SK-N-SH (cell line): Measurements from ENCODE around the gene ATG2B. TPM values are rescaled to one million over a fixed set of nuclear protein-coding genes. Genes with fewer than 3 reads are reported as not detected.

Source experiments
- CTCF ChIA-PET: fragments of 300-600, 350-600 bp; formaldehyde crosslinking; extraction: SDS; loops from one replicate; lab custom pipeline; 2021; lab: Yijun Ruan, JAX
- POLR2A ChIA-PET: fragments of 350-600 bp; sonication (Branson Sonifier 250); formaldehyde crosslinking; extraction: SDS; loops from one replicate; lab custom pipeline; 2020; ENCODE audit warnings: antibody characterized with exemption, inconsistent platforms; lab: Yijun Ruan, JAX
- DNase-seq: peaks from one replicate; pipeline ENCODE4 v3.0.0; 2012
- H2AFZ ChIP-seq: fragments of 200-600 bp; sonication (generic); 2 replicates; pipeline ENCODE4 v1.8.1; 2016; ENCODE audit warnings: antibody characterized with exemption, mild to moderate bottlenecking, low read depth
- H3F3A ChIP-seq: fragments of 200-600 bp; sonication (generic); replicated peaks from 2 replicates; pipeline ENCODE3; 2016; ENCODE audit warnings: antibody characterized with exemption, mild to moderate bottlenecking; ENCODE audit not compliant: insufficient read depth
- H3K27ac ChIP-seq, 2 experiments: fragments of 200-500 bp in 1 of 2; fragments of 200-600 bp in 1 of 2; sonication (Bioruptor generic) in 1 of 2; sonication (generic), shearing (Covaris generic) in 1 of 2; 2 replicates each; pipeline versions ENCODE4 v1.5.1 to v1.6.1; 2014 to 2016; ENCODE audit warnings: low read depth in 2 of 2, inconsistent platforms in 1 of 2, low read length in 1 of 2, mild to moderate bottlenecking in 1 of 2, mixed read lengths in 1 of 2
- H3K27me3 ChIP-seq: fragments of 200-600 bp; sonication (generic), shearing (Covaris generic); 2 replicates; pipeline ENCODE4 v1.6.1; 2016; ENCODE audit warnings: mixed run types; ENCODE audit not compliant: insufficient read depth
- H3K36me3 ChIP-seq, 2 experiments: fragments of 200-500 bp in 1 of 2; fragments of 200-600 bp in 1 of 2; sonication (Bioruptor generic) in 1 of 2; sonication (generic) in 1 of 2; replicated peaks in 1 of 2; 2 replicates each; pipeline versions ENCODE3 to v1.5.1; 2014 to 2016; ENCODE audit warnings: low read length in 1 of 2, mild to moderate bottlenecking in 1 of 2; ENCODE audit not compliant: insufficient read depth in 2 of 2, control insufficient read depth in 1 of 2
- H3K4me1 ChIP-seq, 2 experiments: fragments of 200-500 bp in 1 of 2; fragments of 200-600 bp in 1 of 2; sonication (Bioruptor generic) in 1 of 2; sonication (generic), shearing (Covaris generic) in 1 of 2; 2 replicates each; pipeline versions ENCODE4 v1.5.1 to v1.6.1; 2014 to 2016; ENCODE audit warnings: low read depth in 1 of 2, low read length in 1 of 2, mixed run types in 1 of 2; ENCODE audit not compliant: insufficient read depth in 2 of 2, control insufficient read depth in 1 of 2
- H3K4me2 ChIP-seq: fragments of 200-600 bp; sonication (generic), shearing (Covaris generic); 2 replicates; pipeline ENCODE4 v1.6.1; 2017; ENCODE audit warnings: mixed run types
- H3K4me3 ChIP-seq, 2 experiments: fragments of 200-500 bp in 1 of 2; fragments of 200-600 bp in 1 of 2; sonication (Bioruptor generic) in 1 of 2; sonication (generic), shearing (Covaris generic) in 1 of 2; 2 replicates each; pipeline versions ENCODE4 v1.5.1 to v1.8.1; 2014 to 2016; ENCODE audit warnings: low read depth in 2 of 2, inconsistent platforms in 1 of 2, low read length in 1 of 2, mild to moderate bottlenecking in 1 of 2, mixed read lengths in 1 of 2, moderate library complexity in 1 of 2
- H3K79me2 ChIP-seq: fragments of 200-600 bp; sonication (generic); 2 replicates; pipeline ENCODE4 v1.8.1; 2017; ENCODE audit warnings: mild to moderate bottlenecking; ENCODE audit not compliant: insufficient read depth
- H3K9ac ChIP-seq: fragments of 200-600 bp; sonication (generic); 2 replicates; pipeline ENCODE4 v1.6.1; 2017; ENCODE audit warnings: mixed run types
- H3K9me2 ChIP-seq: fragments of 200-600 bp; sonication (generic); 2 replicates; pipeline ENCODE4 v1.6.1; 2017; ENCODE audit warnings: mixed run types
- H3K9me3 ChIP-seq: fragments of 200-600 bp; sonication (generic); 2 replicates; pipeline ENCODE4 v1.6.1; 2017; ENCODE audit warnings: mixed run types, mild to moderate bottlenecking, moderate library complexity
- H4K20me1 ChIP-seq: fragments of 200-600 bp; sonication (generic); 2 replicates; pipeline ENCODE4 v1.6.1; 2017; ENCODE audit warnings: mild to moderate bottlenecking, mixed run types; ENCODE audit not compliant: insufficient read depth
- EP300 ChIP-seq, 2 experiments: IDR thresholded peaks; 2 replicates each; pipeline versions ENCODE4 v1.4.0 to v1.6.1; 2012; ENCODE audit warnings: borderline replicate concordance in 1 of 2, low read depth in 1 of 2, low read length in 1 of 2
- EZH2phosphoT487 ChIP-seq: fragments of 200-600 bp; sonication (generic); IDR thresholded peaks from 2 replicates; pipeline ENCODE4 v1.6.1; 2017; ENCODE audit warnings: low read depth, mixed run types, mild to moderate bottlenecking, antibody characterized with exemption, moderate library complexity, borderline replicate concordance
- FOXM1 ChIP-seq: IDR thresholded peaks from 2 replicates; pipeline ENCODE4 v1.4.0; 2012; ENCODE audit warnings: low read depth, mild to moderate bottlenecking
- GABPA ChIP-seq: IDR thresholded peaks from 2 replicates; pipeline ENCODE4 v1.4.0; 2012; ENCODE audit warnings: low read depth, mild to moderate bottlenecking
- IRF3 ChIP-seq: fragments of 150-350 bp; IDR thresholded peaks from 2 replicates; pipeline ENCODE4 v1.6.1; 2016; ENCODE audit warnings: mild to moderate bottlenecking, low read depth, low read length
- MAX ChIP-seq: IDR thresholded peaks from 2 replicates; pipeline ENCODE4 v1.4.0; 2012; ENCODE audit warnings: low read depth
- NRF1 ChIP-seq: IDR thresholded peaks from 2 replicates; pipeline ENCODE4 v1.6.1; 2012; ENCODE audit warnings: low read depth, mild to moderate bottlenecking, low read length
- PBX3 ChIP-seq: IDR thresholded peaks from 2 replicates; pipeline ENCODE4; 2012
- RAD21 ChIP-seq: IDR thresholded peaks from 2 replicates; pipeline ENCODE4 v1.6.1; 2012; ENCODE audit warnings: mild to moderate bottlenecking, low read length
- REST ChIP-seq: IDR thresholded peaks from 2 replicates; pipeline ENCODE4 v1.6.1; 2012; ENCODE audit warnings: mild to moderate bottlenecking, low read depth, low read length, moderate library complexity
- RFX5 ChIP-seq: IDR thresholded peaks from 2 replicates; pipeline ENCODE4 v1.6.1; 2012; ENCODE audit warnings: mild to moderate bottlenecking, improper control_type of control experiment, low read length
- SIN3A ChIP-seq: IDR thresholded peaks from 2 replicates; pipeline ENCODE4 v1.6.1; 2012; ENCODE audit warnings: low read depth, mild to moderate bottlenecking, low read length, moderate library complexity, borderline replicate concordance
- SMC3 ChIP-seq: IDR thresholded peaks from 2 replicates; pipeline ENCODE4 v1.6.1; 2012; ENCODE audit warnings: low read depth, low read length, improper control_type of control experiment
- TCF12 ChIP-seq: IDR thresholded peaks from 2 replicates; pipeline ENCODE4 v1.4.0; 2012
- USF1 ChIP-seq: IDR thresholded peaks from 2 replicates; pipeline ENCODE4 v1.4.0; 2012; ENCODE audit warnings: low read depth, borderline replicate concordance
- WGBS: methylation state at CpG from one replicate; pipeline ENCODE4 v1.1.6; 2017; ENCODE audit warnings: low lambda C conversion rate; 5-methylcytosine and 5-hydroxymethylcytosine counted together
- polyA plus RNA-seq, 3 experiments: library from polyadenylated mRNA; depleted of rRNA; stranded (reverse); fragments of >200 nt; gene quantifications; 2 replicates each; pipeline ENCODE4 v1.2.3, GENCODE V29; 2012

The ATG2B gene
- polyA plus RNA-seq, 1 of the 3 experiments (the other 2 are of a cell fraction) = 5.8 TPM

- no peak for TF ChIP-seq EZH2phosphoT487
- no peak for TF ChIP-seq TCF12
- TF ChIP-seq NRF1 = no peak
- no peak for TF ChIP-seq RAD21
- no peak for TF ChIP-seq USF1
- TF ChIP-seq EP300 (IDR thresholded peaks at IDR 0.05; ENCODE audit: borderline replicate concordance in 1 of 2, low read depth in 1 of 2, low read length in 1 of 2) = no peak
- TF ChIP-seq PBX3 = no peak
- no peak for TF ChIP-seq RFX5
- no peak for TF ChIP-seq SIN3A
- no peak for TF ChIP-seq REST
- TF ChIP-seq IRF3 = no peak
- no peak for TF ChIP-seq FOXM1
- TF ChIP-seq MAX = no peak
- TF ChIP-seq SMC3 = no peak
- no peak for TF ChIP-seq GABPA
- H2AFZ ChIP-seq = no peak overlapping the region
- CTCF ChIA-PET = interaction anchor here (0.8 to 1.3 kb wide), 2 partner anchors 141 to 243 kb away, joined by 3 read pairs; no protein-coding TSS in a partner anchor
Observed at GRCh38 chr14:96242126-96242525, 121.0 kb downstream of the ATG2B start.

More at GRCh38 chr14:96242126-96242525, 121.0 kb downstream of the ATG2B start:
- H3K9me3 ChIP-seq = no peaks in the 10 kb centered on the region
- no peak overlapping the region for H3K27ac ChIP-seq
- peaks cover 27% of the 10 kb centered on the region for H3F3A ChIP-seq
- POLR2A ChIA-PET = no interaction called here
- DNase-seq = no peak
- H3K36me3 ChIP-seq = peaks cover 0 to 5% of the 10 kb centered on the region in 2 experiments
- 89% methylated on average over 10 of the region's 10 CpGs for WGBS
- no peak overlapping the region for H3K4me2 ChIP-seq
- no peaks in the 10 kb centered on the region for H3K9me2 ChIP-seq
- no peak overlapping the region for H3K9ac ChIP-seq
- no peaks in the 10 kb centered on the region for H4K20me1 ChIP-seq
- no peak overlapping the region for H3K4me3 ChIP-seq
- H3K4me1 ChIP-seq = peaks cover 0 to 2% of the 10 kb centered on the region in 2 experiments; a peak in 1 of 4 replicates
- H3K79me2 ChIP-seq = no peaks in the 10 kb centered on the region
- H3K27me3 ChIP-seq = no peaks in the 10 kb centered on the region
